Loucy (cell line): ENCODE results near the gene PASD1.

Experiments used
- CTCF ChIP-seq: fragments of 200-600 bp; sonication (generic); conservative IDR thresholded peaks from 2 replicates; pipeline ENCODE4 v1.5.1; 2014; ENCODE audit warnings: mild to moderate bottlenecking, antibody characterized with exemption, low read length
- EZH2phosphoT487 ChIP-seq: fragments of 200-600 bp; IDR thresholded peaks from 2 replicates; pipeline ENCODE4 v1.6.1; 2018; ENCODE audit warnings: antibody characterized with exemption, mild to moderate bottlenecking, moderate library complexity, borderline replicate concordance

GRCh38 chrX:151710457-151710856 is 147.0 kb downstream of the PASD1 start:
- TF ChIP-seq CTCF, result no peak
- no peak for TF ChIP-seq EZH2phosphoT487
